HG03457 (cell line): ENCODE measurements around the gene CLN6.
"Not testable (repeated sequence)": the region's sequence is repeated elsewhere in the genome, so short reads cannot be mapped to it uniquely, and the experiment has no call there.

Experiments used
- ATAC-seq: cut with Tn5 transposase; IDR thresholded peaks from one replicate; pipeline ENCODE4 v1.9.1; 2021; ENCODE audit warnings: moderate number of reproducible peaks; ENCODE audit not compliant: unreplicated experiment

Gene CLN6

GRCh38 chr15:68192117-68192516 lies 37.4 kb downstream of the CLN6 start:
- ATAC-seq = no peak

DNA sequence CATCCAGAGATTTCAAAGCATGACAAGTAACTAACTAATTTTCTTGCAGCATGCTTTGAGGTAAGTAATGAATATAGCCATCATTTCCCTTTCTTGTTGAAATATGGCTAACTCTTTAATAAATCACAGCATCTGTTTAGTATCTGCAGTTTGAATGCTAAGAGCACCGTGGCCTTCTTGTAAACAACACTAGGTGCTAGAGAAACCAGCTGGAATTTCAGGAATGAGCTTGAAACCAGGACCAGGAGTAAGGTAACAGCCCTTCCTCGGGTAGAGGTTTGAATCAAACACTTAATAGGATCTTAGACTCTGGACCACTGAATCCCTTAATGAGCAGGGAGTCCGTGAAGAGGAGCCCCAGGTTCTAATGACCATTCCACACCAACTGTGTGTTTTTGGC lies 38.0 kb downstream of the CLN6 start:
- ATAC-seq = no peak

GRCh38 chr15:68190048-68190447 lies 39.5 kb downstream of the CLN6 start:
- no peak for ATAC-seq

GRCh38 chr15:68188647-68189046 lies 40.9 kb downstream of the CLN6 start:
- ATAC-seq = no peak

DNA sequence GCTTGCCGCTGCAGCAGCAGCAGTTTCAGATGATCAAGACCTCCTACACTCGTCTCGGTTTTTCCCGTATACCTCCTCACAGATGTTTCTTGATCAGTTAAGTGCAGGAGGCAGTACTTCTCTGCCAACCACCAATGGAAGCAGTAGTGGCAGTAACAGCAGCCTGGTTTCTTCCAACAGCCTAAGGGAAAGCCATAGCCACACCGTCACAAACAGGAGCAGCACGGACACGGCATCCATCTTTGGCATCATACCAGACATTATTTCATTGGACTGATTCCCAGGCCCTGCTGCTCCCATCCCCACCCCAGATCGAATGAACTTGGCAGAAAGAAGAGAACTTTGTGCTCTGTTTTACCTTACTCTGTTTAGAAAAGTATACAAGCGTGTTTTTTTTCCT lies 42.0 kb downstream of the CLN6 start:
- ATAC-seq = no peak

DNA sequence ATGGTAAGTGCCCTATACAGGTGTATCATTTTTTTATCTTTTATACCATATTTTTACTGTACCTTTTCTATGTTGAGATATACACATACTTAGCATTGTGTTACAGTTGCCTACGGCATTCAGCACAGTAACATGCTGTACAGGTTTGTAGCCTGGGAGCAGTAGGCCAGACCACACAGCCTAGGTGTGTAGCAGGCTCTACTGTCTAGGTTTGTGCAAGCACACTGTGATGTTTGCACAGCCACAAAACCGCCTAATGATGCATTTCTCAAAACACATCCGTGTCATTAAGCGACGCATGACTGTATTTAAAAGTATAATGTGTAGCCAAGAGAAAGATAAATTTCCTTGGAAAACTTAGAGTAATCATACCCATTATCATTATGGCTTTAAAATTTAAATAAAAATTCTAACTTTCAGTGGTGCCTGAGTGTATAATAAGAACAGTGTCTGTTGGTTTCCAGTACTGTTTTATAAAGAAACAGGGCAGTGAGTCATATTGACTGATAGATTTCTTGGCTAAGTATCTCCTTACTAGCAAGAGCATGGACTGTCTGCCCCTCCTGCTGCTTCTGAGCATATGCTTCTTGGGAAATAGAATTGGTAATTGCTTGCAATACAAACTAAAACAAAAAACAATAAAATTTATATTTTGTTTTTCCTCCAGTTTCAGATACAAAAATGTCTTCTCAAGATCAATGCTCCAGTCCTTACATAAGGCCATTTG lies 42.7 kb downstream of the CLN6 start:
- ATAC-seq = no peak

DNA sequence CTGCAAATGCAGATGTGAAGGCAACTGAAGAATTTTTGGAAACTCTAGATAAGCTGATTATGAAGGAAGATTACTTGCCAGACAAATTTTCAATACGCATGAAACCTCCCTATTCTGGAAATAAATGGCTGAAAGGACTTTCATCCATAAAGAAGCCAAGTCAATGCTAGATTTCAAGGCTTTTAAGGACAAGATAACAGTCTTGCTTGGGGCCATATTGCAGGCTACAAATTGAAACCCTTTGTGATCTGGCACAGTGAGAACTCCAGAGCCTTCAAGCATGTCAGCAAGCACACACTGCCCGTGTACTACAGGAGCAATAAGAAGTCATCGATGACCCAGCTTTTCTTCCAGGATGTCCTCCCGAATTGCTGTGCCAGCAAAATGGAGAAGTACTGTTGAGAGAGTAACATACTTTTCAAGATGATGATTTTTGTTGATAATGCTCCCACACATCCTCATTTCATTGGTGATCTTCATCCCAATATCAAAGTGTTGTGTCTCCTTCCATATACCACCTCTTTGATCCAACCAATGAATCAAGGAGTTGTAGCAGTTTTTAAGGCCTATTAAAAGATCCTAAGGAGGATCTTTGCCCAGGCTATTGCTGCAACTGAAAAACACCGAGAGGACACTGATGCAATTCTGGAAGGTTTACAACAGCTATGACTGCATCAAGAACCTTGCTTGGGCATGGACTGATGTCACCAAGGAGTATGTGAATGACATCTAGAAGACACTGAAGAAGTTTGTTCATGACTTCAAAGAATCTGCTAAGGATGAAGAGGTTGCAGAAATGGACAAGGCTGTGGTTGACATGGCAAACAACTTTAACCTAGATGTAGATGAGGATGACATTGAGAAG lies 44.7 kb downstream of the CLN6 start:
- ATAC-seq = no peak

GRCh38 chr15:68183616-68184315 lies 45.8 kb downstream of the CLN6 start:
- ATAC-seq = no peak

- ATAC-seq = no peak
Observed at GRCh38 chr15:68177742-68178141, 51.8 kb downstream of the CLN6 start.

DNA sequence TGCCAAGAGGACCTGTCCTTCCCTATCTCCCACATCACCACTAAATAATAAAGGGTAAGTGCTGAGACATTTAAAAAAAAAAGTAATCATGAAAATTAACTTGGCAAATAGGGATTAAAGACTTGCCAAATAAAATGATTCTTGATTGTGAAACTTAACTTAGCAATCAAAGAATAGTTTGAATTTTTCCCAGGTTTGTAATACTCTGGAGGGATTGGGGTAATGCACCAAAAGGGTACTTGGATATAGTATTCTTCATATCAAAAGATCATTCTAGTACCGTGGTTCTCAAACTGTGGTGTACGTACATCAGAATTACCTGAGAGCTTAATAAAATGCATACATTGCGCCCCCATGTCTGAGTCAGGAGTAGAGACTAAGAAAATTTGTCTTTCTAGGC lies 52.9 kb downstream of the CLN6 start:
- no peak for ATAC-seq

- ATAC-seq = no peak
Observed at GRCh38 chr15:68175526-68175925, 54.0 kb downstream of the CLN6 start.

DNA sequence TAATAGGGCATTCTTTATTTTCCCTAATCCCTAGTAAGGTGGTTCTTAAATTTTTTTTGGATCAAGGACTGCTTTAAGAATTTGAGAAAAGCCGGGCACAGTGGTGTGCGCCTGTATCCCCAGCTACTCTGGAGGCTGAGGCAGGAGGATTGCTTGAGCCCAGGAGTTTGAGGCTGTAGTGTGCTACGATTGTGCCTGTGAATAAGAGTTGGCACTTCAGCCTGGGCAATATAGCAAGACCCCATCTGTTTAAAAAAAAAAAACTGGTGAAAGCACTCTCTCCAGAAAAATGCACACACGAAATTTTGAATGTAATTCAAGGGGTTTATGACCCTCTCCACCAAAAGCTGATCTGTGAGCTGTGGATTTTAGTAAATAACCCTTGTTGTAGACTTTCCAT lies 56.4 kb downstream of the CLN6 start:
- no peak for ATAC-seq

DNA sequence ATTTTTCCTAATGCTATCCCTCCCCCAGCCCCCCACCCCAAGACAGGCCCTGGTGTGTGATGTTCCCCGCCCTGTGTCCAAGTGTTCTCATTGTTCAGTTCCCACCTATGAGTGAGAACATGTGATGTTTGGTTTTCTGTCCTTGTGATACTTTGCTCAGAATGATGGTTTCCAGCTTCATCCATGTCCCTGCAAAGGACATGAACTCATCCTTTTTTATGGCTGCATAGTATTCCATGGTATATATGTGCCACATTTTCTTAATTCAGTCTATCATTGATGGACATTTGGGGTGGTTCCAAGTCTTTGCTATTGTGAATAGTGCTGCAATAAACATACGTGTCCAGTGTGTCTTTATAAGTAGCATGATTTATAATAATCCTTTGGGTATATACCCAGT lies 57.5 kb downstream of the CLN6 start:
- ATAC-seq = not testable (repeated sequence)

- no peak for ATAC-seq
Observed at GRCh38 chr15:68166847-68167246, 62.7 kb downstream of the CLN6 start.

- no peak for ATAC-seq
Observed at GRCh38 chr15:68163191-68163590, 66.3 kb downstream of the CLN6 start.

- no peak for ATAC-seq
Observed at GRCh38 chr15:68158046-68158628, 71.4 kb downstream of the CLN6 start.

- ATAC-seq = no peak
Observed at GRCh38 chr15:68157074-68157473, 72.5 kb downstream of the CLN6 start.
